ENCODE results near the gene BBS12.
A peak's percentile ranks its signal among the peaks of the same experiment; 100 is the strongest.

BBS12 gene

GRCh38 chr4:122732329-122733026 lies at the start of gene BBS12:
Gene BBS12 (plus strand): TSS chr4:122732704. CDS start chr4:122741893, 9,189 bp downstream.
- peak; percentile 100 for DNase-seq (ENCODE audit: low spot score)

DNA sequence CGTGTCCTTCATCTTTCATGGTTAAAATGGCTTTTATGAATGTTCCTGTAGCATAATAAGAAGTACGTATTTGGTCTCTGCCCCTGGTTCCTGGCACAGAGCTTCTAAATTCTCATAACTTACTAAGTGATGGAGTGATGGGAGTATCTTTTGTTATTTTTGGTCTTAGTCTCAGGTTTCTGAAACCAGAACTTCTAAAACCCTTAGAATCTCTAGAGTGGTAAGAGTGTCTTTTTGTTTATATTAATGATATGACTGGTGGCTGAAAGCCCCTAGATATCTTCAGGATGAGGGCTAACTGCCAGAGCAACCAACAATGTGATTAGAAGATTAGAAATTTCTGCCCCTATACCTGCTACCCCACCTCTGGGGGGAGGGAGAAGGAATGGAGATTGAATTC lies 45.8 kb upstream of the BBS12 start:
- DNase-seq (ENCODE audit: low spot score) = no peak

GRCh38 chr4:122687531-122688061 lies 44.9 kb upstream of the BBS12 start:
- DNase-seq (ENCODE audit: low spot score) = peak; percentile 45

DNA sequence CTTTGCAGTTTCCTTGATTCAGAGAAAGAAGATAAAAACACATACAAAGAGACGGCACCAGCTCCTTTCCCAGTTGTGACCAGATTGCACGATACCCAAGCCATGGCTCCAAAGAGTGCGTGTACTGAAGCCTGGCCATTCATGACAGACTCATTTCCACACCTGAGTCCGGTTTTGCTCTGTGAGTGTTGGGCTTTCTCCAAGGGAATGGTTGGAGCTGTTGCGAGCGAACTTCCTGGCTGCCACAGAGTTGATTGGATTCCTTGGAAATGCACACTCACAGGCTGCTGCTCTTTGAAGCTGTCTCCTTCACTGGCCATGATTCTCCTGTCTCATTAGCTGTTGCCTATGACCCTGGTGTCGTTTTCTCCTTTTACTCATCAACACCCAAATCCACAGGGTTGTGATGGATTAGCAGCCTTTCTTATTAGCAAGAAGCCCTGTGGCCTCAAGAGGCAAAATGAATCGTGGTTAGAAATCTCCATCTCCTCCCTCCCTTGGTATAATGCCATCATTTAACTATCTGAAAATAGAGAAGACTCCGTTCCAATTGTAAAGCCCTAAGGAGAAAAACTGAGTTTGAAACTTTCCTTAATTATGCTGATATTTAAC lies 43.9 kb upstream of the BBS12 start:
- DNase-seq (ENCODE audit: low spot score) = no peak

- no peak for DNase-seq (ENCODE audit: low spot score)
Measured at GRCh38 chr4:122689972-122690371, 42.5 kb upstream of the BBS12 start.

DNA sequence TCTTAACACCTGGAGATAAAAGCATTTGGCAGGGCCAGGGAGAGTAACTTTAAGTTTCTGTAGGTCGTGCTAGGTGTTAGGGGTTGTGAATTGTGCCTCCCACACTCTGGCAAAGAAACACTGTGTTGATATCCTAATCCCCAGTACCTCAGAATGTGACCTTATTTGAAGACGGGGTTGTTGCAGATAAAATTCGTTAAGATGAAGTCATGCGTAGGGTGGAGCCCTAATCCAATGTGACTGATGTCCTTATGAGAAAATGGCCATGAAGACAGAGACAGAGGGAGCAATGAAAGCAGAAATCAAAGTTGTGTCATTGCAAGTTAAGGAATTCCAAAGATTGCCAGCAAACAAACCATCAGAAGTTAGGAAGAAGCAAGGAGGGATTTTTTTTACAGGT lies 40.5 kb upstream of the BBS12 start:
- DNase-seq (ENCODE audit: low spot score) = no peak

GRCh38 chr4:122692641-122693520 lies 39.6 kb upstream of the BBS12 start:
- no peak for DNase-seq (ENCODE audit: low spot score)

DNA sequence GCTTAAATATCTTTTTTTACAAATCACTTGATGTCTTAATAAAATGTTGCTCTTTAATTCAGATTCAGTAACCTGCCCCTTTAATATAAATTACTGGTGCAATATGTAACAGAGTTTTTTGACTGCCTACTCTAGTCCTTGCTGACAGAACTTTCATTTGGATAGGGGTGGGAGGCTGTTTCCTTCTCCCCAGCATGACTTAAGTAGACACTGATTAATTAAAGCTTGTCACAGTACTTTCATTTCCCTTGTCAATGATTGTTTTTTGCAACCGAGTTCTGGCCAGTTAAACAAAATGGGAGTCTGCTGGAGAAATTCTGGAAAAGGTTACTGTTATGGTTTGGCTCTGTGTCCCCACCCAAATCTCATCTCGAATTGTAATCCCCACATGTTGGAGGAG lies 37.3 kb upstream of the BBS12 start:
- DNase-seq (ENCODE audit: low spot score) = no peak

- DNase-seq (ENCODE audit: low spot score) = no peak
Measured at GRCh38 chr4:122700178-122700725, 32.3 kb upstream of the BBS12 start.

DNA sequence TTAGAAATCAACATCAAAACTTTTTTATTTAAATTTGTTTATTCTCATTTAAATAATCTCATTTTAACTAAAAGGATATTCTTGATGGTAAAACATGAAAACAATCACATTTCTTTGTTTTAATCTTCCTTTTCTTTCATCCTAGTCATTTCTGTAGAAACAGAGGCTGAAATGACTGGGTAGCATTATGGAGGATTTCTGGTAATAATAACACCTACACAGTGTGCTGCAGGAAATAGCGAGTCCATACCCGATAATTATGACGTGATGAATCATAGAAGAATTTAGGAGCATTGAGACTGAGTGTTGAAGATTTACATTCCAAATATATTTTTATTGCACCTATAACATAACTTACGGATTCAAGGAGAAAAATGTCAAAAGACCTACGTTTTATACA lies 31.4 kb upstream of the BBS12 start:
- DNase-seq (ENCODE audit: low spot score) = no peak

DNA sequence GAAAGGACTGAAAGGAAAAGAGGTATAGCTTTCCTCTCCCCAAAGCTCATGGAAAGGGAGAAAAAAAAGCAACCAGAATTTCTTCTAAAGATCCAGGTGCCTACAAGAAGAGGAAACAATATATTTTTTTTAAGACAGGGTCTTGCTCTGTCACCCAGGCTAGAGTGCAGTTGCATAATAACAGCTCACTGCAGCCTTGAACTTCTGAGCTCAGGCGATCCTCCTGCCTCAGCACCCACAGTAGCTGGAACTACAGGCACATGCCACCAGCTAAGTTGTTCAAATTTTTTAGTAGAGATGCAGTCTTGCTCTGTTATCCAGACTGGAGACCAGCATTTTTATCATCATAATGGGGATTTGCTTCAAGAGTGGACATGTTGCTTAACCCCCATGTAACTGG lies 30.5 kb upstream of the BBS12 start:
- DNase-seq (ENCODE audit: low spot score) = no peak

DNA sequence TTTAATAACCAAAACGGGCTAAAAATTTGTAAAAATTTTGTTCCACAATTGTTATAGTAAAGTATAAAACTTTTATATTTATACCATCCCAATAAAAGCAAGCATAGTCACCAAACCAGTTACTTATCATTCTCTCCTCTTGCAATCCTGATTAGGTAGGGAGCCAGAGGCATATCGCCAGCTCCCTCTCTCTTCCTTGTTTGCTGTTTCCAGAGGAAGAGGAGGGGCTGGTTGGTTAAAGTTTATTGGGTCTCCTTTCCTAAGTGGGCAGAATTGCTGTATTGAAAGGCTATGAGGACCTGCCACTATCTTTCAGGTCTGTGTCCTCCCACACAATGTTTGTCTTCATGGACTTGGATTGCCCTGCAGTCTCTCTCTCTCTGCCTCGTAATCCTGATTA lies 29.6 kb upstream of the BBS12 start:
- DNase-seq (ENCODE audit: low spot score) = no peak

DNA sequence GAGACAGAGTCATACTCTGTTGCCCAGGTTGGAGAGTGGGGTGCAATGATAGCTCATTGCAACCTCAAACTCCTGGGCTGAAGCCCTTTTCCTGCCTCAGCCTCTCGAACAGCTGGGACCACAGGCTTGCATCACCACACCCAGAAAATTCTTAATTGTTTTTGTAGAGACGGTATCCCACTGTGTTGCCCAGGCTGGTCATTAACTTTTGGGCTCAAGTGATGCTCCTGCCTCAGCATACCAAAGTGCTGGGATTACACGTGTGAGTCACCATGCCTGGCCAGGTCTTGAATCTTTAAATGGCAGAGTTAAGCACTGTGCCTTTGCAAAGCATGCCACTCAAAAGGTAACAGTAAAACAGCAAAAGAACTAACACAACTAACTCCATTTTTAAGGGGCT lies 28.6 kb upstream of the BBS12 start:
- DNase-seq (ENCODE audit: low spot score) = no peak

- DNase-seq (ENCODE audit: low spot score) = no peak
Measured at GRCh38 chr4:122705009-122705408, 27.5 kb upstream of the BBS12 start.

GRCh38 chr4:122705547-122706117 lies 26.9 kb upstream of the BBS12 start:
- no peak for DNase-seq (ENCODE audit: low spot score)

DNA sequence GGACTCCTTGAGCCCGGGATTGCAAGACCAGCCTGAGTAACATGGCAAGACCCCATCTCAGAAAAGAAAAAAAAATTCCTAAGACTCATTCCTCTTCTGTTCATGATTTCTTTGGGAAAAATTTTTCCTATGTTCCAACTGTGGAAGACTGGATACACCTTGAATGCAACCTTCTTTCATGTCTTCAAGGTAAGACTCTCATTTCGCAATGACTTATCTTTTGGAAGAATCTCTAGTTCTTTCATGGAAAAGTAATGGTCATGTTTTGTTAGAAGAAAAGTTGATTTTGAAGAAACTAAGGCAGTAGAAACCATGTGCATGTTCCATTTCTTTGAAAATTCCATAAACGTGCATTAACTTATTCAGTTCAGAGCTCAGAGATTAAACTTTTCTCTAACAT lies 26.0 kb upstream of the BBS12 start:
- DNase-seq (ENCODE audit: low spot score) = no peak

DNA sequence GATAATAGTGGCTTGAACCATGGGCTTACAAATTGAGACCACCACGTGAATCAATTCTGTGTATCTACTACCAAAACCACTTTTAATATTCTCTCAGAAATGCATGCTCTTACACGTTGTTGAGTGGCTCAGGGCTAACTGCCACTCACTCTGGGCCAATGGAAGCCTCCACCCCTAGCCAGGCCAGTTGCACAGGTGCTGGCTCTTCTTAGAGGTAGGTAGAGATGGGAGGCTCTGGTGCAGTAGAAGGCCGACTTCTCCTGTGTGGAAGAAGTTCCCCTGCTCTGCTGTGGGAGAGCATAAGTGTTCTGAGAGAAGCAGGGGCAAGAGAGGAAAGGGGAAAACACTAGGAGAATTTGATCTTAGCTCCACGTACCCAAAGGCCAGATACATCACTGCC lies 25.0 kb upstream of the BBS12 start:
- DNase-seq (ENCODE audit: low spot score) = no peak

GRCh38 chr4:122709236-122709635 lies 23.3 kb upstream of the BBS12 start:
- DNase-seq (ENCODE audit: low spot score) = no peak

- DNase-seq (ENCODE audit: low spot score) = no peak
Measured at GRCh38 chr4:122710434-122711308, 21.8 kb upstream of the BBS12 start.

DNA sequence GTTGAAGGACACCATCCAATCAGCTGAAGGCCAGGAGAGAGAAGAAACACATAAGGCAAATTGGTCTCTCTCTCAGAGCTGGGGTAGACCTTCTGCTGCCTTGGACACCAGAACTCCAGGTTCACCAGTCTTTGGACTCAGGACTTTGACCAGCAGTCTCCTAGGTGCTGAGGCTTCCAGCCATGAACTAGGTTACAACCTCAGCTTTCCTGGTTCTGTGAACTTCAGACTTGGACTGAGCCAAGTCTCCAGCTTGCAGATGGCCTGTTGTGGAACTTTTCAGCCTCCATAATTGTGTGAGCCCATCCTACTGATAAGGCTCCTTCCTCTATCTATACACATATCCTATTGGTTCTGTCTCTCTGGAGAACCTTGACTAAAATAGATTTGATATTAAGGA lies 20.6 kb upstream of the BBS12 start:
- no peak for DNase-seq (ENCODE audit: low spot score)

- no peak for DNase-seq (ENCODE audit: low spot score)
Measured at GRCh38 chr4:122712782-122713181, 19.7 kb upstream of the BBS12 start.

Measured in putamen (tissue), 1 donor.